ENCODE results near the gene EML4.

Gene EML4

DNA sequence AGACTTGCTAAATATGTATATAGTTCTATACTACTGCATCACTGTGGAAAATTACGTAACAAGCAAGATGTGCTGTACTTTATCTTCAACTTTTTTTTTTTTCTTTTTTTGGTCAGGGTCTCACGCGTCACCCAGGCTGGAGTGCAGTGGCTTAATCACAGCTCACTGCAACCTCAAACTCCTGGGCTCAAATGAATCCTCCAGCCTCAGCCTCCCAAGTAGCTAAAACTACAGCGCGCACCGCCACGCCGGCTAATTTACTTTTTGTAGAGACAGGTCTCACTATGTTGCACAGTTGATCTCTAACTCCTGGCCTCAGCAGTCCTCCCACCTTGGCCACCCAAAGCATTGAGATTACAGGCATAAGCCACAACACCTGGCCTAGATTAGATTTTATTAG lies 123.9 kb downstream of the EML4 start:
- H3K4me3 ChIP-seq (ENCODE audit: low read depth, low read length): no peak overlapping the region
- no peak for TF ChIP-seq CTCF (IDR thresholded peaks at IDR 0.05; ENCODE audit: insufficient read depth, low read depth, low read length, missing control alignments)
- no peak for DNase-seq (ENCODE audit: low read depth)

DNA sequence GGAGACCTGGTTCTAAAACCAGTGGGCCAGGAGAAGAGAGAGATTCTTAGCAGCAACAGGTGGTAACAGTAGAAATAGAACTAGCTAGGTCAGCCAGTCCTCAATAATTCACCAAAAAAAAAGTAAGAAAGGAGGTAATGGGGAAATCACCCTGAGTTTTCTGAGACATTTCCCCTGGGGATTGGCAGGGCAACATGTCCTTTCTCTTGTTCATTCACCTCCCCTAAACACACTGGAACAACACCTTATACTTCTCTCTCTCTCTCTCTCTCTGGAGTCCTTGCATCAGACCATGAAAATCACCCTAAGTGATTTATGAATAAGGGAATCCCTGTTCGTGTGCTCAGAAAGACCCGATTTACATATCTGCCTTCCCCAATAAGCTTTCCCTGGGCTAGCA lies 127.1 kb downstream of the EML4 start:
- TF ChIP-seq CTCF (IDR thresholded peaks at IDR 0.05; ENCODE audit: insufficient read depth, low read depth, low read length, missing control alignments): no peak
- peak; percentile 69 for DNase-seq (ENCODE audit: low read depth)
- H3K4me3 ChIP-seq (ENCODE audit: low read depth, low read length): no peak overlapping the region

DNA sequence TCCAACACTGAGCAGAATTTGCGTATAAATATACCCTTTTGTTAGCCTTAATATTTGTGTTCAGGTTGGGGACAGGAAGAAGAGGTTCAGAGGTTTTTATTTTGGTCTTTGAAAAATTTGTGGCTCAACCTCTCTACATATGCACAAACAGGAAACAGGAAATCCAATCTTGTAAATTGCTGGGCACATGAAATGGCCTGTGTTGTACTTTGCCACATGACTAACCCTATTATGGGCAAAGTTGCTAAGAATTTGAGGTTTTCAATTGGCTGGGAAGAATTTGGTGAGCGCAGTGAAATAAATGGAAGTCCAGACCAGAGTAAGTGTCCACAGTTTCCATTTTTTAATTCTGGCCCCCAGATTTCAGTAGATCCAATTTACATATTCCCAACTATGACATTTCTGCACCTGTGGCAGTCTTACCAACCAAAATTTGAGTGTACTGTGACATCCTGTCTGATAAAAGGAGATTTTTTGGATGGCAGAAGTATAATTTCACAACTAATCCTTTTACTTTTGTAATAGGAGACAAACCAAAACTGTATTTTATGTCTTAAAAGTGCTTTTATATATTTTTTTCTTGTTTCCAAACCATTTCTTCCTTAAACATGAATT lies 128.3 kb downstream of the EML4 start:
- H3K4me3 ChIP-seq (ENCODE audit: low read depth, low read length): no peak overlapping the region
- DNase-seq (ENCODE audit: low read depth): peak; percentile 26
- TF ChIP-seq CTCF (IDR thresholded peaks at IDR 0.05; ENCODE audit: insufficient read depth, low read depth, low read length, missing control alignments): no peak

GRCh38 chr2:42298132-42298531 lies 129.0 kb downstream of the EML4 start:
- no peak for TF ChIP-seq CTCF (IDR thresholded peaks at IDR 0.05; ENCODE audit: insufficient read depth, low read depth, low read length, missing control alignments)
- no peak overlapping the region for H3K4me3 ChIP-seq (ENCODE audit: low read depth, low read length)
- DNase-seq (ENCODE audit: low read depth): no peak

- no peak for TF ChIP-seq CTCF (IDR thresholded peaks at IDR 0.05; ENCODE audit: insufficient read depth, low read depth, low read length, missing control alignments)
- no peak overlapping the region for H3K4me3 ChIP-seq (ENCODE audit: low read depth, low read length)
- DNase-seq (ENCODE audit: low read depth): no peak
Measured at GRCh38 chr2:42298996-42299754, 130.0 kb downstream of the EML4 start.

GRCh38 chr2:42300527-42300926 lies 131.4 kb downstream of the EML4 start:
- H3K4me3 ChIP-seq (ENCODE audit: low read depth, low read length): no peak overlapping the region
- no peak for TF ChIP-seq CTCF (IDR thresholded peaks at IDR 0.05; ENCODE audit: insufficient read depth, low read depth, low read length, missing control alignments)
- no peak for DNase-seq (ENCODE audit: low read depth)

Measured in GM12865 (cell line).